B cell (primary cell): ENCODE measurements around the gene MEAF6. TPM values are rescaled to one million over a fixed set of nuclear protein-coding genes. Genes with fewer than 3 reads are reported as not detected.

Source experiments
- ATAC-seq: fragments of 200-7000 bp; cut with Tn5 transposase; one replicate; pipeline ENCODE4 v1.10.0; 2021; ENCODE audit warnings: low read depth, mild to moderate bottlenecking, moderate number of reproducible peaks, moderate library complexity
- CTCF ChIA-PET: fragments of 350-600 bp; sonication (Branson Sonifier 250); formaldehyde crosslinking; loops from one replicate; lab custom pipeline; 2021; ENCODE audit warnings: antibody characterized with exemption, inconsistent platforms; lab: Charles Lee
- POLR2A ChIA-PET: fragments of 350-600 bp; sonication (Branson Sonifier 250); formaldehyde crosslinking; loops from one replicate; lab custom pipeline; 2021; ENCODE audit warnings: antibody characterized with exemption; lab: Charles Lee
- DNase-seq: peaks from one replicate; pipeline ENCODE4 v3.0.0; 2013
- H2AFZ ChIP-seq: 2 replicates; pipeline ENCODE4 v1.6.1; 2012; ENCODE audit warnings: mild to moderate bottlenecking, low read depth, low read length; ENCODE audit not compliant: insufficient read depth, poor library complexity, severe bottlenecking
- H3K27ac ChIP-seq, 2 donors: 1 replicate in 1 of 2; 2 replicates in 1 of 2; pipeline ENCODE4 v1.5.1; 2012 to 2013; ENCODE audit warnings: low read length in 2 of 2, mild to moderate bottlenecking in 2 of 2, moderate library complexity in 1 of 2
- H3K27me3 ChIP-seq, 4 experiments: fragments of 200-600 bp in 1 of 4; sonication (generic) in 1 of 4; replicated peaks in 1 of 4; 1 replicate in 2 of 4; 2 replicates in 2 of 4; pipeline versions ENCODE4 v1.6.1 to v1.7.0; 2013 to 2016; ENCODE audit warnings: low read length in 3 of 4, mild to moderate bottlenecking in 2 of 4, mixed read lengths in 1 of 4, moderate library complexity in 1 of 4; ENCODE audit not compliant: insufficient read depth in 4 of 4, control insufficient read depth in 3 of 4; ENCODE audit errors: control extremely low read depth in 1 of 4
- H3K36me3 ChIP-seq, 2 experiments: replicated peaks in 1 of 2; 1 replicate in 1 of 2; 2 replicates in 1 of 2; pipeline versions ENCODE4 v1.6.1 to v1.7.1; 2013; ENCODE audit warnings: low read length in 1 of 2; ENCODE audit not compliant: insufficient read depth in 2 of 2, control insufficient read depth in 1 of 2; ENCODE audit errors: control extremely low read depth in 1 of 2, extremely low read depth in 1 of 2
- H3K4me1 ChIP-seq, 2 donors: fragments of 200-600 bp in 1 of 2; sonication (generic) in 1 of 2; 1 replicate in 1 of 2; 2 replicates in 1 of 2; pipeline versions ENCODE4 v1.5.1 to v1.6.1; 2013 to 2017; ENCODE audit warnings: low read length in 2 of 2; ENCODE audit not compliant: control insufficient read depth in 2 of 2, insufficient read depth in 2 of 2
- H3K4me2 ChIP-seq: replicated peaks from 2 replicates; pipeline ENCODE3; 2012; ENCODE audit warnings: mild to moderate bottlenecking, low read depth, low read length; ENCODE audit not compliant: poor library complexity, severe bottlenecking
- H3K4me3 ChIP-seq, 5 experiments: fragments of 200-600 bp in 1 of 5; sonication (generic) in 1 of 5; 1 replicate in 3 of 5; 2 replicates in 2 of 5; pipeline versions ENCODE4 v1.5.1 to v1.7.0; 2011 to 2016; ENCODE audit warnings: low read length in 4 of 5, mild to moderate bottlenecking in 4 of 5, low read depth in 2 of 5, control low read depth in 1 of 5, moderate library complexity in 1 of 5; ENCODE audit not compliant: insufficient read depth in 1 of 5; ENCODE audit errors: control extremely low read depth in 1 of 5, extremely low read depth in 1 of 5
- H3K79me2 ChIP-seq: fragments of 200-600 bp; sonication (generic); one replicate; pipeline ENCODE4 v1.6.0; 2016; ENCODE audit warnings: low read length; ENCODE audit not compliant: control insufficient read depth, insufficient read depth
- H3K9ac ChIP-seq: fragments of 200-600 bp; sonication (generic); 2 replicates; pipeline ENCODE4 v1.6.1; 2017; ENCODE audit warnings: mild to moderate bottlenecking, low read length, moderate library complexity
- H3K9me3 ChIP-seq, 3 donors: one replicate each; pipeline versions ENCODE4 v1.6.1 to v1.7.1; 2013; ENCODE audit warnings: low read length in 2 of 3; ENCODE audit not compliant: control insufficient read depth in 2 of 3, insufficient read depth in 1 of 3; ENCODE audit errors: control extremely low read depth in 1 of 3
- H4K20me1 ChIP-seq: 2 replicates; pipeline ENCODE4 v1.6.0; 2012; ENCODE audit warnings: mild to moderate bottlenecking, low read length; ENCODE audit not compliant: insufficient read depth, control insufficient read depth, poor library complexity, severe bottlenecking
- H3K27ac Mint-ChIP-seq: one replicate; pipeline ENCODE4 v1.8.0; 2021; ENCODE audit warnings: mixed read lengths
- H3K27me3 Mint-ChIP-seq: one replicate; pipeline ENCODE4 v1.8.0; 2021; ENCODE audit warnings: mixed read lengths
- H3K4me1 Mint-ChIP-seq: one replicate; pipeline ENCODE4 v1.8.0; 2021; ENCODE audit warnings: mixed read lengths
- H3K4me3 Mint-ChIP-seq: one replicate; pipeline ENCODE4 v1.8.0; 2021; ENCODE audit warnings: mixed read lengths
- H3K9me3 Mint-ChIP-seq: one replicate; pipeline ENCODE4 v1.8.0; 2022; ENCODE audit warnings: mixed read lengths; ENCODE audit not compliant: insufficient read depth
- CTCF ChIP-seq: fragments of 200-600 bp; IDR thresholded peaks from one replicate; pipeline ENCODE4 v1.8.0; 2022; ENCODE audit warnings: antibody characterized with exemption, mild to moderate bottlenecking
- EZH2 ChIP-seq: IDR thresholded peaks from 2 replicates; pipeline ENCODE4 v1.6.1; 2012; ENCODE audit warnings: borderline replicate concordance, low read depth, mild to moderate bottlenecking, moderate library complexity, low read length; ENCODE audit not compliant: insufficient read depth, poor library complexity, severe bottlenecking
- WGBS: methylation state at CpG from one replicate; pipeline ENCODE4 v1.1.5; 2013; ENCODE audit warnings: missing lambda C conversion rate; ENCODE audit not compliant: insufficient coverage; 5-methylcytosine and 5-hydroxymethylcytosine counted together
- intact Hi-C: fragments of 100-400 bp; cut with micrococcal nuclease; formaldehyde crosslinking; loops from one replicate; pipeline ENCODE4 v1.10.0; 2022
- polyA plus RNA-seq: library from polyadenylated mRNA; depleted of rRNA; stranded (reverse); fragments of >200 nt; gene quantifications from 2 replicates; pipeline ENCODE4 v1.2.3, GENCODE V29; 2012
- total RNA-seq, 2 donors: library from RNA; stranded (reverse); fragments of 120-200 nt in 1 of 2; gene quantifications; 1 replicate in 1 of 2; 2 replicates in 1 of 2; pipeline versions ENCODE4 v1.2.3 to v1.2.4, GENCODE V29; 2013 to 2022

MEAF6 gene
- total and polyA plus RNA-seq, 2 donors (not counting 1 experiment from before 2014, with no cell fraction given) = 52.5 to 84.2 TPM

GRCh38 chr1:37502104-37502503 is 12.5 kb downstream of the MEAF6 start:
- Histone ChIP-seq H3K79me2 (peaks cover 52% of the 10 kb centered on the region), H3K36me3 (peaks cover 3 to 59% of the 10 kb centered on the region in 2 experiments), H3K9ac (no peak overlapping the region), H3K4me1 (peaks cover 3 to 4% of the 10 kb centered on the region in 2 donors), H3K9me3 (no peaks in the 10 kb centered on the region), H4K20me1 (peaks cover 4% of the 10 kb centered on the region), H2AFZ (no peak overlapping the region), H3K4me2 (no peak overlapping the region), H3K27ac (no peak overlapping the region), H3K4me3 (no peak overlapping the region), H3K27me3 (no peaks in the 10 kb centered on the region)
- TF ChIP-seq CTCF (no peak), EZH2 (no peak)
- H3K27me3 Mint-ChIP-seq = no peaks in the 10 kb centered on the region
- H3K4me1 Mint-ChIP-seq = peaks cover 2% of the 10 kb centered on the region
- ChIA-PET POLR2A (no interaction called here), CTCF (interaction anchor here (2.8 to 4.6 kb wide), 2 partner anchors 12 to 15 kb away, joined by 10 to 18 read pairs; partner anchors contain the start of gene MEAF6)
- H3K9me3 Mint-ChIP-seq = no peaks in the 10 kb centered on the region
- no peak overlapping the region for H3K27ac Mint-ChIP-seq
- H3K4me3 Mint-ChIP-seq = no peak overlapping the region
- no peak for DNase-seq
- intact Hi-C loops = no loop called here
- ATAC-seq = no peak

- WGBS = 100% methylated on average over 1 of the region's 5 CpGs
- Histone ChIP-seq H3K36me3 (peaks cover 3 to 57% of the 10 kb centered on the region in 2 experiments), H3K9ac (no peak overlapping the region), H3K9me3 (no peaks in the 10 kb centered on the region), H2AFZ (no peak overlapping the region), H4K20me1 (peaks cover 4% of the 10 kb centered on the region), H3K27ac (no peak overlapping the region), H3K4me3 (no peak overlapping the region), H3K4me2 (no peak overlapping the region), H3K27me3 (no peaks in the 10 kb centered on the region), H3K79me2 (peaks cover 47% of the 10 kb centered on the region), H3K4me1 (no peaks in the 10 kb centered on the region)
- no peak overlapping the region for H3K4me3 Mint-ChIP-seq
- H3K9me3 Mint-ChIP-seq = no peaks in the 10 kb centered on the region
- DNase-seq (no peak), ATAC-seq (no peak)
- no peak overlapping the region for H3K27ac Mint-ChIP-seq
- peaks cover 2% of the 10 kb centered on the region for H3K4me1 Mint-ChIP-seq
- ChIA-PET CTCF (interaction anchor here (2.8 to 4.6 kb wide), 2 partner anchors 13 to 14 kb away, joined by 10 to 18 read pairs; partner anchors contain the start of gene MEAF6), POLR2A (no interaction called here)
- TF ChIP-seq CTCF (no peak), EZH2 (no peak)
- intact Hi-C loops = no loop called here
- H3K27me3 Mint-ChIP-seq = no peaks in the 10 kb centered on the region
Observed at GRCh38 chr1:37501661-37502060, 12.9 kb downstream of the MEAF6 start.
